ENCODE measurements around the gene HIRIP3.

- TF ChIP-seq CTCF (IDR thresholded peaks at IDR 0.05) = no peak
- no peak for TF ChIP-seq ZFX (IDR thresholded peaks at IDR 0.05; ENCODE audit: borderline replicate concordance)
Observed at GRCh38 chr16:29988346-29989075, 6.9 kb downstream of the HIRIP3 start.

Measured in 22Rv1 (cell line).